RKO (cell line): ENCODE measurements around the gene VAMP8.

ENCODE experiments used
- DNase-seq: peaks from one replicate; pipeline ENCODE4 v3.0.0-alpha.2; 2016; ENCODE audit warnings: low spot score

Gene VAMP8

DNA sequence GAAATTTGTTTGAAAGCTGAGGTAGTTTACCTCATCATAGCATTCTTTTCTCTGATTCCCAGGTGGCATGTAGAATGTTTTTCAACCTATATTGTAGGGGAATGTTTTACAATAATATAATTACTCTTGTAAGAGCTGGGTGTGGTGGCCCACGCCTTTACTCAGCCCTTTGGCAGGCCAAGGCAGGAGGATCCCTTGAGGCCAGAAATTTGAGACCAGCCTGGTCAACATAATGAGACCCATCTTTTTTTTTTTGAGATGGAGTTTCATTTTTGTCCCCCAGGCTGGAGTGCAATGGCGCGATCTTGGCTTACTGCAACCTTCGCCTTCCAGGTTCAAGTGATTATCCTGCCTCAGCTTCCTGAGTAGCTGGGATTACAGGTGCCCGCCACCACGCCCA lies 42.2 kb downstream of the VAMP8 start:
- no peak for DNase-seq

DNA sequence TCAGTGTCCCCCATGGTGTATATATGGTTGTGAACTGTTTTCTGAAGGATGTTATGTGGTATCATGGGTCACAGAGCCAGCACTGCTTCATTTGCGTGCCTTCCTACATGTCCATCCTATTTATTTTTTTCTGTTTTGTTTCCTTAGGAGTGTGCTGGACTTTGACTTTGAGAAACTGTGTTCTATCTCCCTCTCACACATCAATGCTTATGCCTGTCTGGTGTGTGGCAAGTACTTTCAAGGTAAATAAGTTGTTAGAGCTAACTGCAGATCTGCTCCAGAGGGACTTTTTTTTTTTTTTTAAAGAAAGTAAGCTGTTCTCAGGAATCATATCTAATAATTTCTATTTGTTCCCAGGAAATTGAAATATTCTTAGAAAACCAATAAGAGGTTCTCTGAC lies 44.0 kb downstream of the VAMP8 start:
- DNase-seq = no peak

DNA sequence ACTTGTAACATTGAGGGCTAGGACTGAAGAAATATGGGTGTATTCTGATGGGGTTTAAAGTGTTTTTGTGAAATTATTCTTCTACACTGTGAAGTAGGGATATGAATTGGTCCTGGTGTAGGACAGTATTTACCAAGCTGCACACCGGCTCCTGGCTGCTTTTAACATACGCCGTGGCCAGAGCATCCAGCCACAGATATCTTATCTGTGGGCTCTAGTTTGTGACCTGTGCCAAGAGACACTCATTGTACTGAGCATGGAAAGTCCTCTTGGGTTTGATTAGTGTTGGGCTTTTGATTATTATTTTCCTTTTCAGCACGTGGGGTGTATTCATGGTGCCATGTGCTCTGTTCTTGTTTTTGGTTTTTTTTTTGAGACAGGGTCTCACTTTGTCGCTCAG lies 46.6 kb downstream of the VAMP8 start:
- DNase-seq = no peak

DNA sequence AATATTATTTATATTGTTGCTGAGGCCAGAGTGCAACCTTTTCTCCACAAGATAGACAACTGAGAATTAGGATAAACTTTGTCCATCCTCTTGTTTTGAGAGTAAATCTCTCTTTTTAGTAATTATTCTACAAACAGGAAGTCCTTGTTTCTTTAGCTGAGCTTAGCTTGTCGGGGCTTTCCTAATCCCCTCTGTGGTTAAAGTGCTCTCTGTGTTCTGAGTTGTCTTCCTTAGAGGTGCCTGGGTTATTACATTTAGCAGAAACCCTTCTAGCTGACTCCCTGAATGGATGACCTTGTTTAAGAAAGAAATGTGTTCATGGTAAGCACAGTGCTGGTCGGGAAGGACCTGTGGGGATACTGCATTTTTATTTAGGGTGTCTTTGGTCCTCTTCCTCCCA lies 51.3 kb downstream of the VAMP8 start:
- DNase-seq = no peak

DNA sequence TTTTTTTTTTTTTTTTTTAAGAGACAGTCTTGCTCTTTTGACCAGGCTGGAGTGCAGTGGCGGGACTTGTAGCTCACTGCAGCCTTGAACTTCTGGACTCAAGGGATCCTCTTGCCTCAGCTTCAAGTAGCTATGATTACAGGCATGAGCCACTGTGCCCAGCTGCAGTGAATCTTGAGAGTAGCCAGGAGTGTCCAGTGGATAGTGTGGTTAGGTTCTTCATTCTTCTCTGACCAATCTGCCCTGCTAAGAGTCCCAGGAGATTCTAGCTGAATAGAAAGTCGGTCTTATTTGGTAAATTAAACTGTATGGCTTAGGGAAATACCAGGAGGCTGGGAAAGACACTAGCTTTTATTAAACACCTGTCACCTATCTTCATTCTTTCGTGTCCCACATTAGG lies 53.9 kb downstream of the VAMP8 start:
- DNase-seq = no peak
